Activated CD4-positive, alpha-beta memory T cell treated with anti-CD3 and anti-CD28 coated beads for 36 hours (primary cell): ENCODE data around the gene CDK11A. TPM values are rescaled to one million over a fixed set of nuclear protein-coding genes. Genes with fewer than 3 reads are reported as not detected.
A peak's percentile ranks its signal among the peaks of the same experiment; 100 is the strongest.
"Not testable (repeated sequence)": the region's sequence is repeated elsewhere in the genome, so short reads cannot be mapped to it uniquely, and the experiment has no call there.

Experiments
- CTCF ChIA-PET: fragments of 350-600 bp; sonication (Branson Sonifier 250); formaldehyde crosslinking; loops from one replicate; lab custom pipeline; 2021; ENCODE audit warnings: antibody characterized with exemption, inconsistent platforms; lab: Charles Lee
- POLR2A ChIA-PET: fragments of 350-600 bp; sonication (Branson Sonifier 250); formaldehyde crosslinking; loops from one replicate; lab custom pipeline; 2021; ENCODE audit warnings: antibody characterized with exemption; lab: Charles Lee
- DNase-seq: peaks from one replicate; pipeline ENCODE4 v3.0.0-alpha.2; 2020
- H3K27ac Mint-ChIP-seq: one replicate; pipeline ENCODE4 v1.8.0; 2021; ENCODE audit warnings: mixed read lengths
- H3K27me3 Mint-ChIP-seq: one replicate; pipeline ENCODE4 v1.8.0; 2021; ENCODE audit warnings: mixed read lengths
- H3K36me3 Mint-ChIP-seq: one replicate; pipeline ENCODE4 v1.8.0; 2021; ENCODE audit warnings: mixed read lengths
- H3K4me1 Mint-ChIP-seq: one replicate; pipeline ENCODE4 v1.8.0; 2021; ENCODE audit warnings: low read depth, mixed read lengths
- H3K4me3 Mint-ChIP-seq: one replicate; pipeline ENCODE4 v1.8.0; 2021; ENCODE audit warnings: mild to moderate bottlenecking, mixed read lengths
- H3K9me3 Mint-ChIP-seq: one replicate; pipeline ENCODE4 v1.8.0; 2021; ENCODE audit warnings: mixed read lengths
- intact Hi-C: fragments of 100-400 bp; cut with micrococcal nuclease; formaldehyde crosslinking; loops from one replicate; pipeline ENCODE4 v1.15.1; 2023
- total RNA-seq, 2 experiments: library from RNA; stranded (reverse); gene quantifications; one replicate each; pipeline ENCODE4 v1.2.3, GENCODE V29; 2021

The CDK11A gene
- total RNA-seq, 2 experiments from 2014 or later: 44.5 to 49.1 TPM

DNA sequence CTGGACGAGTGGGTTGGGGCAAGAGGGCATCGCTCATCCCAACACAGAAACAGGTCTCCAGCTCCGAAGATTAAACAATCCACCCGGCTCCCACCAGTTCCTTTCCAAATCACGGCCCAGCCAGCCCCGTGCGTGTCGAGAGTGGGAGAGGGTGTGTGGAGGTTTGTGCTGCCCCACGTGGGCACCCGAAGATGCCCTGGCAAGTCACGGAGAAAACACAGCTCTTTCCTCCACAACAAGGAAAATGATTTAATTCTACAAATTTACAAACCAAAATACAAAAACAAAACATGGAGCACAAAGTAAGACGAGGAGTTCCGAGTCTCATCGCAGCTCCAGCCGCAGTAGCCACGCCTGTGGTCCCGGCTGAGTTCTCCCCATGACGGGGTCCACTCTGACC, 21.7 kb downstream of the CDK11A start:
- DNase-seq, POLR2A ChIA-PET, H3K27ac Mint-ChIP-seq, intact Hi-C loops, H3K9me3 Mint-ChIP-seq, H3K36me3 Mint-ChIP-seq, CTCF ChIA-PET, H3K4me3 Mint-ChIP-seq, H3K4me1 Mint-ChIP-seq, H3K27me3 Mint-ChIP-seq: not testable (repeated sequence)

DNA sequence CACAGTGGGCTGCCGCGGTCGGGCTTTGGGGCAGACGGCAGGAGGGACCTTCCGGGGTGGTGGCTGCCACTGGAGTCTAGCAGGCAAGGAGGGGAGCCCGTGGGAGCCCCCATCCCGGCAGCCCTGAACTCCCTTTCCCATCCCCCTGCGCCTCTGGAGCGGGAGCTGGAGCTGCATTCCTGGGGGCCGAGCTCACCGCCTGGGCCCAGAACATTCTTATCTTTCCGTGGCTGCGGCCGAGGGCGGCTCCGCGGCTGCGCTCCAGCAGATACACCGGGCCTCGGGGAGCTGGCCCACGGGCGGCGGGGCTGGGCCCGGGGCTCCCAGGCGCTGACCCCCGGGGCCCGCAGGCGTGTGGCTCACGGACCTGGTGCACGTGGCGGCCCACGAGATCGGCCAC, 23.6 kb downstream of the CDK11A start:
- H3K4me1 Mint-ChIP-seq, H3K27me3 Mint-ChIP-seq, H3K36me3 Mint-ChIP-seq, H3K27ac Mint-ChIP-seq, H3K4me3 Mint-ChIP-seq, H3K9me3 Mint-ChIP-seq, POLR2A ChIA-PET, CTCF ChIA-PET, DNase-seq, intact Hi-C loops: not testable (repeated sequence)

DNA sequence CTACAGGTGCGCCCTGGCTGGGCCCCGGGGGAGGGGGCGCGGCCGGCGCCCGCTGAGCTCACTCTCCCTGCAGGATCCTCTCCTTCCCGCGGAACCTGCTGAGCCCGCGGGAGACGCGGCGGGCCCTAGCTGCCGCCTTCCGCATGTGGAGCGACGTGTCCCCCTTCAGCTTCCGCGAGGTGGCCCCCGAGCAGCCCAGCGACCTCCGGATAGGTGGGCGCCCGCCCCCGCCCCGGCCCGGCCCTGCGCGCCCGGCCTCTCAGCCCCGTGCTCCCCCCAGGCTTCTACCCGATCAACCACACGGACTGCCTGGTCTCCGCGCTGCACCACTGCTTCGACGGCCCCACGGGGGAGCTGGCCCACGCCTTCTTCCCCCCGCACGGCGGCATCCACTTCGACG, 24.1 kb downstream of the CDK11A start:
- H3K4me3 Mint-ChIP-seq, intact Hi-C loops, H3K27ac Mint-ChIP-seq, H3K9me3 Mint-ChIP-seq, H3K4me1 Mint-ChIP-seq, POLR2A ChIA-PET, DNase-seq, H3K36me3 Mint-ChIP-seq, H3K27me3 Mint-ChIP-seq, CTCF ChIA-PET: not testable (repeated sequence)

DNA sequence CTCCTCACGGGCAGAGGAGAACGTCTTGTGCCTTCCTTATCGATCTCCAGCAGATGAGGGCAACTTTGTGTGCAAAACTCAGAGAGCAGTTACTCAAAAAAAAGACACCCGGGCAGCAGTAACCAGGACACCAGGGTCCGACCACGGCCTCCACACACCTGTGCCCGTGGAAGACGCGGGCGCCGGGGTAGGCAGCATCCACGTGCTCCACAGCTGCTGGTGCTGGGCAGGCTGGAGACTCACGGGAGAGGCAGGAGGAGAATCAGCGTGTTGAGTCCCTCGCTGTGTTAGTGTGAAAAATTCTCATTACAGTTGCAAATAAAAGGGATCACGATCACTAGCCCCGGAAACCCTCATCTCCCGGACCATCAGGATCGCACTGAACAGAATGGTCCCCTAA, 25.1 kb downstream of the CDK11A start:
- H3K4me1 Mint-ChIP-seq, DNase-seq, H3K36me3 Mint-ChIP-seq, H3K27me3 Mint-ChIP-seq, H3K9me3 Mint-ChIP-seq, H3K27ac Mint-ChIP-seq, POLR2A ChIA-PET, H3K4me3 Mint-ChIP-seq, intact Hi-C loops, CTCF ChIA-PET: not testable (repeated sequence)

DNA sequence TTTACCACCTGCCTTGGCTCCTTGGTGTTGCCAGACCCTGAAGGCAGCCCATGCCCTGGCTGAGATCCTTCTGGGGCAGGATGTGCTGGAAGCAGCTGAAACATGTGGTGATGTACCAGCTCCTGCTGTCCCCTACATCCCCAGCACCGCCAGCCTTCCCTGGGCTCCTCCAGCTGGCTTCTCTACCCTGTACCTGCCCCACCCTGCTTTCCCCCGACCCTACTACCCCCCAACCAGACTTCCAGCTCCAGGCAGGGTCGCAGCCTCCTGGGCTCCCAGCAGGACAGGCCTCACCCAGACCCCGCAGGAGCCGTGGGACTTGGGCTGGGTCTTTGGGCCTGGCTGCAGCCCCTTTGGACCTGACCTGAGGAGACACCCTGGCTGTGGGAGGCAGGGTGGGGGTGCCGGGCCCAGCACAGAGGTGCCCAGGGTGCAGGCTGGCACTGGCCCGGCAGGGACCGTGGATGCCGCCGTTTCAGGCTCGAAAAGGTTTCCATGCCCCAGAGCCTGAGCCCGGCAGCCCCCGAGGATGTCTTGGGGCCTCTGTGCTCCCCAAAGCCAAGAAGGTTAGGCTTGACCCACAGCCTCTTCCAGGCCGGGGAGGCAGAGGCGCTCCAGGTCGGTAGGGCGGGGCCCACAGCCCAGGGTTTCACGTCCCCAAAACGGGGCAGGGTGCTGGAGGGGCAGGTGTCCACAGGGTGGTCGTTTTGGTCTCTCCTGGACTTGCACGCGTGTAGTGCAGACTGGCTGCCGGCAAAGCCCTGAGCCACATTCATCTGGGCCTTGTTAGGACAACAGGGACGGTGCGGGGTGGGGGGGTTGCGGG, 26.6 kb downstream of the CDK11A start:
- H3K27me3 Mint-ChIP-seq, H3K9me3 Mint-ChIP-seq, H3K36me3 Mint-ChIP-seq, H3K27ac Mint-ChIP-seq, H3K4me1 Mint-ChIP-seq, intact Hi-C loops, CTCF ChIA-PET, DNase-seq, H3K4me3 Mint-ChIP-seq, POLR2A ChIA-PET: not testable (repeated sequence)

DNA sequence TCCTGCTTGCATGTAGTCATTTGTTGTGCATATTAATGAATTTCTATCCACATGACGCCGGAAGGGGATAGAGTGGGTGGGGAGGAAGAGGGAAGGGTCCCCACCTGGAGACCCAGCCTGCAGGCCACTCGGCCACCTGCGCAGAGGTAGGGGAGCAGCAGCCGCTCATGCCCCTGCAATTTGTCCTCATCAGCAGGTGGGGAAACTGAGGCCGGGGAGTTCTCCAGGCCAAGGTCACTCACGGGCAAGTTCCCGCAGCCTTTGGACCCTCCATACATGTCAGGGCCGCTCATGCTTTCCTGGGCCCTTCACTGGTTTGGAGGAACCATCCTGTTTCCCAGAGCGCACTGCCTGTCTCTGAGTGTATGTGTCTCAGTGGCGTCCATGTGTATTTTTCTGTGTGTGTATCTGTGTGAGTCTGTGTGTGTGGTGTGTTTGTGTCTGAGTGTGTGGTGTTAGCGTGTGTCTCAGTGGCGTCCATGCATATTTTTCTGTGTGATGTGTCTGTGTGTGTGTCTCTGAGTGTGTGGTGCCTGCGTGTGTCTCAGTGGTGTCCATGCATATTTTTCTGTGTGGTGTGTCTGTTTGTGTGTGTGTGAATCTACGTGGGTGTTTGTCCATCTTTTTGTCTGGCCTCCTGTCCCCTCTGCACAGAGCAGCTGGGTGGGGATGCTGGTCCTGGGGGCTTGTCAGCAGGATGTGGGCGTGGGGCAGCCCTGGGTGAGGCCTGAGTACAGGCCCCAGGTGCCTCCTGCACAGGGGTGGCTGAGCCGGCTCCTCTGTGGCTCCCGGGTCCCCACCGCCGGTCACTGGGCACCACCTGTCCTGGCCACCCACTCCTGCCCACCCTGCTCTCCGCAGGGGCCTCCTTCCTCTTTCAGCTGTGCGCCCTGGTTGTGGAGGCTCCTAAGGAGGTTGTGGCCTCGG, 27.5 kb downstream of the CDK11A start:
- H3K36me3 Mint-ChIP-seq, DNase-seq, H3K4me1 Mint-ChIP-seq, CTCF ChIA-PET, H3K4me3 Mint-ChIP-seq, H3K27me3 Mint-ChIP-seq, H3K9me3 Mint-ChIP-seq, H3K27ac Mint-ChIP-seq, POLR2A ChIA-PET, intact Hi-C loops: not testable (repeated sequence)

DNA sequence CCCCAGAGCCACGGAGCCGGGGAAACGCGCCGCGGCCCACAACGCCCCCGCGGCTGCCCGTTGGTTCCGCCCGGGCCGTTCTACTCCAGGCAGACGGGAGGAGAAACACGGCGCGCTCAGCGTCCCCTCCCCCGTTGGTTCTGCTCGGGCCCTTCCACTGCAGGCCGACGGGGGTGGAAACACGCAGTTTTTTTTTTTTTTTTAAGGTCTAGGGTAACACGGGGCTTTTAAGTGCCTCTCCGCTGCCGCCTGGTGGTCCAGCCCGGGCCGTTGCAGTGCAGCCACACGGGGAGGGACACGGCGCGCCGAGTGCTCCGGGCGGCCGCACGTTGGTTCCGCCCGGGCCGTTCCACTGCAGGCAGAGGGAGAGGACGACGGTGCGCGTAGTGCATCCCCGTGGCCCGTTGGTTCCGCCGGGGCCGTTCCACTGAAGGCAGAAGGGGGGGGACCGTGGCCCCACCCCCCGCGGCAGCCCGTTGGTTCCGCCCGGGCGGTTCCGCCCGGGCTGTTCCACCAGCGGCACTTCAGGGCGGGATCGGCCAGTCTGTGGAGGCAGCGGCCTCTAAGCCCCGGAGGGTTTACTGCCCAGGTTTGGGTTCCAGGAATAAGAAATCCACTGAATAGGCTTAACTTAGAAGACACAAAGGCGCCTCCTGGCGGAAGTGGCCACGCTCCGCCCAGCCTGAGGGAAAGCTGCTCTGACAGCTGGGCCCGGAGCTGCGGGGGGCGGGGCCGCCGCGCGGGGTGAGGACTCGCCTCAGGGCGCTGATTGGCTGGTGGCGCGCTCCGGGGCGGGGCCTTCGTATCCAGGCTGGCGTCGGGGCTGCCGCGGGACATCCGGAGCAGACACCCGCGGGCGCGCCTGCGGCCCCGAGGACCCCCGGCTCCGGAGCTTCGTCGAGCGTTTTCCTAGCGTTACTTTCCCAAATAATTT, 31.2 kb downstream of the CDK11A start, which contains the start of gene SLC35E2B:
Gene SLC35E2B (minus strand): TSS at position 82 of the 934 bp plus-strand sequence. CDS start 16,096 bp downstream, outside the sequence.
- H3K9me3 Mint-ChIP-seq, intact Hi-C loops, H3K4me1 Mint-ChIP-seq, POLR2A ChIA-PET, H3K36me3 Mint-ChIP-seq, H3K27me3 Mint-ChIP-seq, CTCF ChIA-PET: not testable (repeated sequence)
- H3K27ac Mint-ChIP-seq: peak within 1 kb of the TSS; percentile 89
- DNase-seq: peak; percentile 96
- H3K4me3 Mint-ChIP-seq: peak within 1 kb of the TSS; percentile 73

DNA sequence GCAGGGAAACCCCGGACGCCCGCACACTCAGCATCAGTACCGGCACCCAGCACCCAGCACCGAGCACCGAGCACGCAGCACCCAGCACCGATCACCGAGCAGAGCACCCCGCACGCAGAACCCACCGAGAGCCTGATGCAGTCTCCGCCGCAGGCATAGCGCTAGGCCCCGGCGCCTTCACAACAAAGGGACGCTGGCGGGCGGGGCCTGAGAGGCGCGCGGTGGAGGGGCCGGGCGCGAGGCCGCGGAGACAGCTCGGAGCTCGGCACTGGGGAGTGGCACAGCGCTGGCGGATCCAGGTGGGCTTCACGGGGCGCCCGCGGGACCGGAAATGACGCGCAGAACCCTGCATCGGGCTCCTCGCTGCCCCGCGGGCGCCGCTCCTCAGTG, 31.8 kb downstream of the CDK11A start:
- peak overlapping the region; percentile 89 for H3K27ac Mint-ChIP-seq
- H3K27me3 Mint-ChIP-seq, H3K36me3 Mint-ChIP-seq, CTCF ChIA-PET, POLR2A ChIA-PET, H3K4me1 Mint-ChIP-seq, intact Hi-C loops, H3K9me3 Mint-ChIP-seq: not testable (repeated sequence)
- DNase-seq: peak; percentile 88
- H3K4me3 Mint-ChIP-seq: peak overlapping the region; percentile 73

DNA sequence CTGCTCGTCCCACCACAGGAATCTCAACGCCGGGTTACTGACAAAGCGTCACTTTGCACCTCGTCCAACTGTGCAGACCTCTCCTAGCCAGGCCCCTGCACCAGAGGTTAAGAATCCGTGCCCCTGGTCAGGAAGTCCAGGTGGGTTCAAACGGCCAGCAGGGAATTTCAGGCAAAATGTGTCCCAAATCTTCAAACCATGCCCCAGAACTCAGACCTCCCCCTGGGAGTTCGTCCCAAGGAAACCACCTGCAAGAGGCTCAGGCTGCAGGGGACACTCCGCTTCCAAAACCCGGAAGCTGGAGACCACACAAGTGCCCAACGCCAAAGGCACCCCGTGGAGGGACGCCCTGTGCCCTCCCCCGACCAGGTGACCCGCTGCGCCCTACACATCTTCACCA, 32.7 kb downstream of the CDK11A start:
- H3K36me3 Mint-ChIP-seq, DNase-seq, H3K4me3 Mint-ChIP-seq, H3K9me3 Mint-ChIP-seq, POLR2A ChIA-PET, H3K27me3 Mint-ChIP-seq, H3K27ac Mint-ChIP-seq, CTCF ChIA-PET, intact Hi-C loops: not testable (repeated sequence)
- peaks cover 16% of the 10 kb centered on the region for H3K4me1 Mint-ChIP-seq

DNA sequence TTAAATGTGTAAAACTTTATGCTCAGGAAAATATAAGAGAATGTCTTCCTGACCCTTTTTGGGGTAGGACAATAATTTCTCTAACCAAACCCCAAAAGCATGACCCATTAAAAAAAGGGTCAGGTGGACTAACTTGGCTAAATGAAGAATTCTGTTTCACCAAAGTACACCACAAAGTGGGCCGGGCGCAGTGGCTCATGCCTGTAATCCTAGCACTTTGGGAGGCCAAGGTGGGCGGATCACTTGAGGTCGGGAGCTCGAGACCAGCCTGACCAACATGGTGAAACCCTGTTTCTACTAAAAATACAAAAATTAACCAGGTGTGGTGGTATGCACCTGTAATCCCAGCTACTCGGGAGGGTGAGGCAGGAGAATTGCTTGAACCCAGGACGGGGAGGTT, 34.6 kb downstream of the CDK11A start:
- H3K9me3 Mint-ChIP-seq, DNase-seq, intact Hi-C loops, CTCF ChIA-PET, H3K27me3 Mint-ChIP-seq, H3K27ac Mint-ChIP-seq, H3K36me3 Mint-ChIP-seq, POLR2A ChIA-PET, H3K4me3 Mint-ChIP-seq: not testable (repeated sequence)
- peaks cover 19% of the 10 kb centered on the region for H3K4me1 Mint-ChIP-seq

DNA sequence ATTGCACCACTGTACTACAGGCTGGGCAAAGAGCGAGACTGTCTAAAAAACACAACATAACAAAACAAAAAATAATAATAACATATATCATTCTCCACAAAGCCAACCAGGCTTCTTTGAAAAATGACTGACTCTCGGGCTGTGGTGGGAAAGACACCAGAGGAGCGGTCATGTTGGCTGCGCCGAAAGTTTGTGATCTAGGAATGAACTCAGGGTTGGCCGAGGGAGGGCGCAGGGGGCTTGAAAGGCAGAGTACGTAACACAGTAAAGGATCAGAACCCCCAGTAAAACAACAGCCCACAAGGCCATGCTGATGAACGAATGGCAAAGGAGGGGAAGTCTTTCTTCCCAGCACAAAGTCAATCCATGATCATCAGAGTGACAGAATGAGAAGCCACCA, 36.3 kb downstream of the CDK11A start:
- H3K36me3 Mint-ChIP-seq: peaks cover 3% of the 10 kb centered on the region
- ChIA-PET CTCF (no interaction called here), POLR2A (no interaction called here)
- H3K4me1 Mint-ChIP-seq: peaks cover 23% of the 10 kb centered on the region
- H3K4me3 Mint-ChIP-seq: no peak overlapping the region
- no peaks in the 10 kb centered on the region for H3K27me3 Mint-ChIP-seq
- DNase-seq: no peak
- H3K27ac Mint-ChIP-seq: no peak overlapping the region
- no peaks in the 10 kb centered on the region for H3K9me3 Mint-ChIP-seq
- intact Hi-C loops: no loop called here
